Measurements from ENCODE around the gene RAB11FIP3. TPM values are rescaled to one million over a fixed set of nuclear protein-coding genes. Genes with fewer than 3 reads are reported as not detected.

RAB11FIP3 gene
- total and polyA plus RNA-seq, 9 of the 15 experiments (the other 6 are each of a cell fraction or from before 2014, with no cell fraction given) = 0.46 to 13.1 (median 4.3) TPM

DNA sequence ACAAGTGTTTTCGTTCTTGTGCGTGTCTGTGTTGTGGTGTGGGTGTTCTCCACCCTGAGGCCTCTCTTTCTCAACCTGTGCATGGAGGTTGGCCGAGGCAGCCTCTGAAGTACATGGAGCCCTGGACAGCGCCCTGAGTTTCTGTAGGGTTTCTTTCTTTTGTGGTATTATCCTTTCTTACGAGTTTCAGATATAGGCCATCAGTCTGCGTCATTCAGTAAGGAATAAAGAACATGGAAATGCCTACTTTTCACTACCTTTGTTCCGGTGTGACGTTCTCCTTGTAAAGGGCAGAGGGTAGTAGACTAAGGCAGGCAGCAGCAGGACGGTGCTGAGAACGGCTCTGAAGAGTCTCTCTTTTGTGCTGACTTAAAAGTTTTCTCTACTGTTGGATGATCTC is 18.6 kb downstream of the RAB11FIP3 start:
- Histone ChIP-seq H4K20me1 (replicated peaks; ENCODE audit: control insufficient read depth, insufficient read depth, low read length) (no peaks in the 10 kb centered on the region), H3K9me3 (replicated peaks; ENCODE audit: control insufficient read depth, insufficient read depth, low read depth, low read length) (no peaks in the 10 kb centered on the region), H3K27ac (ENCODE audit: extremely low read depth, low read depth, low read length) (no peak overlapping the region), H3K4me2 (ENCODE audit: insufficient read depth, low read length) (no peak overlapping the region), H2AFZ (ENCODE audit: low read depth, low read length) (no peak overlapping the region), H3K4me1 (replicated peaks in 1 of 2; ENCODE audit: control insufficient read depth in 2 of 2, insufficient read depth in 2 of 2, low read length in 2 of 2) (peaks cover 0 to 2% of the 10 kb centered on the region in 2 experiments; a peak in 1 of 5 replicates), H3K36me3 (ENCODE audit: control insufficient read depth, insufficient read depth, low read length) (no peaks in the 10 kb centered on the region), H3K27me3 (ENCODE audit: control insufficient read depth in 2 of 2, insufficient read depth in 2 of 2, low read length in 2 of 2) (no peaks in the 10 kb centered on the region), H3K79me2 (ENCODE audit: control insufficient read depth, insufficient read depth, low read length) (peaks cover 3% of the 10 kb centered on the region; the same call in 1 of the 3 replicates), H3K4me3 (no peak overlapping the region), H3K9me1 (ENCODE audit: control insufficient read depth, insufficient read depth, low read length) (no peaks in the 10 kb centered on the region), H3K9ac (ENCODE audit: insufficient read depth in 1 of 2, low read depth in 2 of 2, low read length in 2 of 2) (no peak overlapping the region)
- intact Hi-C loops (cut with micrococcal nuclease) = no loop called here
- ATAC-seq (no peak), DNase-seq (ENCODE audit: extremely low read depth in 1 of 4, low spot score in 3 of 4) (no peak), FAIRE-seq (no peak)
- in situ Hi-C loops (cut with MboI) = no loop called here
- no TSS peak for BruUV-seq (replicated peaks)
- 68% methylated on average over 10 of the region's 10 CpGs for WGBS (ENCODE audit: insufficient coverage, low coverage, missing lambda C conversion rate)
- TF ChIP-seq, protein P1, sequence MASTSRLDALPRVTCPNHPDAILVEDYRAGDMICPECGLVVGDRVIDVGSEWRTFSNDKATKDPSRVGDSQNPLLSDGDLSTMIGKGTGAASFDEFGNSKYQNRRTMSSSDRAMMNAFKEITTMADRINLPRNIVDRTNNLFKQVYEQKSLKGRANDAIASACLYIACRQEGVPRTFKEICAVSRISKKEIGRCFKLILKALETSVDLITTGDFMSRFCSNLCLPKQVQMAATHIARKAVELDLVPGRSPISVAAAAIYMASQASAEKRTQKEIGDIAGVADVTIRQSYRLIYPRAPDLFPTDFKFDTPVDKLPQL (IDR thresholded peaks at IDR 0.05; ENCODE audit: extremely low read depth, insufficient read length) = no peak
- ChIA-PET POLR2A (interaction anchor here (0.6 to 0.7 kb wide), 2 partner anchors 18 to 50 kb away, joined by 3 read pairs; no protein-coding TSS in a partner anchor), CTCF (ENCODE audit: low intra/inter-chr PET ratio) (no interaction called here)

DNA sequence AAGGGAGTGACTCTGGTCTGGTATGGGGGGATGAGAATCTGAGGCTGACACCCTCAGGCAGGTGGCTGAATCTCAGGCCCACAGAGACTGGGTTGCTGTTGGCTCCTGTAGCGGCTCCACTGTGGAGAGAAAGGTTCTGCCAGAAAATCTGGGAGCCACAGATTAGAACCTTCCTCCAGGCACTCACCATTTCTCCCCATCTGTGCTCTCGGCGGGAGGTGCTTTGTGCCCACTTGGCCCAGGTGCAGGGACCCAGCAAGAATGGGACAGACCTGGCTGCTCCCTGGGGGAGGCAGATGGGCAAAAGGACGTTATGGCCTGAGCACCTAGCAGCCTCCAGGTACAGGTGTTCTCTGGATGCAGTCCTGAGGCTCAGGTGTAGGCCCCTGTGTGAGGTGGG is 20.1 kb downstream of the RAB11FIP3 start:
- no peaks in the 10 kb centered on the region for H3K9me3 ChIP-seq (replicated peaks; ENCODE audit: control insufficient read depth, insufficient read depth, low read depth, low read length)
- no peak overlapping the region for H3K9ac ChIP-seq (ENCODE audit: insufficient read depth in 1 of 2, low read depth in 2 of 2, low read length in 2 of 2)
- H3K36me3 ChIP-seq (ENCODE audit: control insufficient read depth, insufficient read depth, low read length) = no peaks in the 10 kb centered on the region
- intact Hi-C loops (cut with micrococcal nuclease) = no loop called here
- ChIA-PET POLR2A (no interaction called here), CTCF (ENCODE audit: low intra/inter-chr PET ratio) (no interaction called here)
- no peak overlapping the region for H2AFZ ChIP-seq (ENCODE audit: low read depth, low read length)
- BruUV-seq (replicated peaks) = no TSS peak
- H3K79me2 ChIP-seq (ENCODE audit: control insufficient read depth, insufficient read depth, low read length) = peaks cover 3% of the 10 kb centered on the region; the same call in 1 of the 3 replicates
- no peaks in the 10 kb centered on the region for H3K27me3 ChIP-seq (ENCODE audit: control insufficient read depth in 2 of 2, insufficient read depth in 2 of 2, low read length in 2 of 2)
- H3K4me3 ChIP-seq = no peak overlapping the region
- ATAC-seq (no peak), FAIRE-seq (no peak), DNase-seq (ENCODE audit: extremely low read depth in 1 of 4, low spot score in 3 of 4) (no peak)
- H3K4me2 ChIP-seq (ENCODE audit: insufficient read depth, low read length) = no peak overlapping the region
- H4K20me1 ChIP-seq (replicated peaks; ENCODE audit: control insufficient read depth, insufficient read depth, low read length) = no peaks in the 10 kb centered on the region
- no peaks in the 10 kb centered on the region for H3K9me1 ChIP-seq (ENCODE audit: control insufficient read depth, insufficient read depth, low read length)
- TF ChIP-seq TAF15 (IDR thresholded peaks at IDR 0.05; ENCODE audit: low read depth, low read length) (no peak), L3MBTL2 (IDR thresholded peaks at IDR 0.05) (no peak), GABPA (tag; conservative IDR thresholded peaks at IDR 0.05; ENCODE audit: low read depth) (no peak), BRCA1 (IDR thresholded peaks at IDR 0.05) (no peak), BRCA1 (CRISPR knock-in tag; IDR thresholded peaks at IDR 0.05) (no peak)
- TF ChIP-seq, protein P2, sequence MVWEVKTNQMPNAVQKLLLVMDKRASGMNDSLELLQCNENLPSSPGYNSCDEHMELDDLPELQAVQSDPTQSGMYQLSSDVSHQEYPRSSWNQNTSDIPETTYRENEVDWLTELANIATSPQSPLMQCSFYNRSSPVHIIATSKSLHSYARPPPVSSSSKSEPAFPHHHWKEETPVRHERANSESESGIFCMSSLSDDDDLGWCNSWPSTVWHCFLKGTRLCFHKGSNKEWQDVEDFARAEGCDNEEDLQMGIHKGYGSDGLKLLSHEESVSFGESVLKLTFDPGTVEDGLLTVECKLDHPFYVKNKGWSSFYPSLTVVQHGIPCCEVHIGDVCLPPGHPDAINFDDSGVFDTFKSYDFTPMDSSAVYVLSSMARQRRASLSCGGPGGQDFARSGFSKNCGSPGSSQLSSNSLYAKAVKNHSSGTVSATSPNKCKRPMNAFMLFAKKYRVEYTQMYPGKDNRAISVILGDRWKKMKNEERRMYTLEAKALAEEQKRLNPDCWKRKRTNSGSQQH (CRISPR knock-in tag; IDR thresholded peaks at IDR 0.05) = no peak
- in situ Hi-C loops (cut with MboI) = no loop called here
- H3K27ac ChIP-seq (ENCODE audit: extremely low read depth, low read depth, low read length) = no peak overlapping the region
- peaks cover 0 to 5% of the 10 kb centered on the region in 2 experiments; a peak in 2 of 5 replicates for H3K4me1 ChIP-seq (replicated peaks in 1 of 2; ENCODE audit: control insufficient read depth in 2 of 2, insufficient read depth in 2 of 2, low read length in 2 of 2)
- 24% methylated on average over 4 of the region's 4 CpGs for WGBS (ENCODE audit: insufficient coverage, low coverage, missing lambda C conversion rate)

Measured in K562 (cell line).